Measurements from ENCODE around the gene CNTN5. TPM values are rescaled to one million over a fixed set of nuclear protein-coding genes. Genes with fewer than 3 reads are reported as not detected.

Gene CNTN5
- total RNA-seq, 2 experiments from 2014 or later, result not detected

DNA sequence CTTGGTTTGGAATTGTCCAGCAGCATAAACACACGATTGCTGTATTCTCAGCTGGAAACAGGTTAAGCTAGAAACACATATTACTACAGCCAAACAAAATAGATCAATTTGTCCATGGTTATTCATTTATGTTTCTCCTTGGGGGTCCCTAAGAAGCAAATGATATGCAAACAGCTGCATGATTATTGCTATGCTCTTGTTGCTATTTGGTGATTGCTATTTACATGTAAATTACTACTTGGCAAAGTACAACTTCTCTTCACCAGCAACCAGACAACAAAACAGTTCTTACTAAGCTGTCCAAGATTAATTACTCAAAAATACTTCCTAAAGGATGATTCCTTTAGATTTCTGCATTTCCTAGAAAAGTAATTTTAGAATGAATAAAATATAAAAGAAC, 1098.4 kb downstream of the CNTN5 start:
- H3K9me3 ChIP-seq (ENCODE audit: control insufficient read depth in 1 of 2, insufficient read depth in 1 of 2, low read length in 2 of 2), result no peaks in the 10 kb centered on the region
- no peaks in the 10 kb centered on the region for H3K36me3 ChIP-seq (ENCODE audit: insufficient read depth, low read length)
- H3K27me3 Mint-ChIP-seq, result no peaks in the 10 kb centered on the region
- ChIA-PET POLR2A (no interaction called here), CTCF (no interaction called here)
- H3K4me1 Mint-ChIP-seq (ENCODE audit: low read depth), result no peaks in the 10 kb centered on the region
- TF ChIP-seq, protein P1, sequence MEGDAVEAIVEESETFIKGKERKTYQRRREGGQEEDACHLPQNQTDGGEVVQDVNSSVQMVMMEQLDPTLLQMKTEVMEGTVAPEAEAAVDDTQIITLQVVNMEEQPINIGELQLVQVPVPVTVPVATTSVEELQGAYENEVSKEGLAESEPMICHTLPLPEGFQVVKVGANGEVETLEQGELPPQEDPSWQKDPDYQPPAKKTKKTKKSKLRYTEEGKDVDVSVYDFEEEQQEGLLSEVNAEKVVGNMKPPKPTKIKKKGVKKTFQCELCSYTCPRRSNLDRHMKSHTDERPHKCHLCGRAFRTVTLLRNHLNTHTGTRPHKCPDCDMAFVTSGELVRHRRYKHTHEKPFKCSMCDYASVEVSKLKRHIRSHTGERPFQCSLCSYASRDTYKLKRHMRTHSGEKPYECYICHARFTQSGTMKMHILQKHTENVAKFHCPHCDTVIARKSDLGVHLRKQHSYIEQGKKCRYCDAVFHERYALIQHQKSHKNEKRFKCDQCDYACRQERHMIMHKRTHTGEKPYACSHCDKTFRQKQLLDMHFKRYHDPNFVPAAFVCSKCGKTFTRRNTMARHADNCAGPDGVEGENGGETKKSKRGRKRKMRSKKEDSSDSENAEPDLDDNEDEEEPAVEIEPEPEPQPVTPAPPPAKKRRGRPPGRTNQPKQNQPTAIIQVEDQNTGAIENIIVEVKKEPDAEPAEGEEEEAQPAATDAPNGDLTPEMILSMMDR (IDR thresholded peaks at IDR 0.05), result no peak
- DNase-seq (no peak), ATAC-seq (ENCODE audit: poor library complexity) (no peak)
- no peak overlapping the region for H3K4me3 ChIP-seq (ENCODE audit: low read length)
- H3K27ac ChIP-seq (ENCODE audit: low read depth in 1 of 2, low read length in 2 of 2), result no peak overlapping the region
- no peaks in the 10 kb centered on the region for H3K27me3 ChIP-seq (ENCODE audit: control insufficient read depth in 1 of 2, insufficient read depth in 2 of 2, low read length in 2 of 2)
- intact Hi-C loops (cut with DNase I, micrococcal nuclease), result no loop called here
- no peaks in the 10 kb centered on the region for H3K36me3 Mint-ChIP-seq (ENCODE audit: low read depth)
- no peaks in the 10 kb centered on the region for H3K4me1 ChIP-seq (ENCODE audit: insufficient read depth, low read length)
- H3K4me3 Mint-ChIP-seq, result no peak overlapping the region
- H3K9me3 Mint-ChIP-seq, result peaks cover 6% of the 10 kb centered on the region
- H3K27ac Mint-ChIP-seq, result no peak overlapping the region

DNA sequence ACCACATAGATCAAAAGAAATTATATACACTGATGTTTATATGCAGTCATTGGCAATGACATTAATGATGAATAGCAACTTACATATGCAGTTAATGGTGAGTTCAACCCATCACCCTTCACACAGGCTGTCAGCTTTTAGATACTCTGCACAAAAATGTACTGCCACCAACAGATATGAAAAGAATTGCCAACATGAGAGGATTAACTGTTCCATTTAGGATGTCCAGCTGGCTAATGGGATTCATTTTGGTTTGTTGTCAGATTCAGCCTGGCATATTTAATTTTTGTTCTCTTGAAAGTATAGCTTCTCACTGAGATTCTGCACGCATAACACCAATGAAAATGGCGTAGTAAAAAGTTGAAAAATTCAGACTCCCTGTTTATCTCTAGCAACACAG, 1112.4 kb downstream of the CNTN5 start:
- CTCF ChIA-PET, result no interaction called here
- TF ChIP-seq, protein P1 (IDR thresholded peaks at IDR 0.05), result no peak
- H3K4me1 Mint-ChIP-seq (ENCODE audit: low read depth), result no peaks in the 10 kb centered on the region

DNA sequence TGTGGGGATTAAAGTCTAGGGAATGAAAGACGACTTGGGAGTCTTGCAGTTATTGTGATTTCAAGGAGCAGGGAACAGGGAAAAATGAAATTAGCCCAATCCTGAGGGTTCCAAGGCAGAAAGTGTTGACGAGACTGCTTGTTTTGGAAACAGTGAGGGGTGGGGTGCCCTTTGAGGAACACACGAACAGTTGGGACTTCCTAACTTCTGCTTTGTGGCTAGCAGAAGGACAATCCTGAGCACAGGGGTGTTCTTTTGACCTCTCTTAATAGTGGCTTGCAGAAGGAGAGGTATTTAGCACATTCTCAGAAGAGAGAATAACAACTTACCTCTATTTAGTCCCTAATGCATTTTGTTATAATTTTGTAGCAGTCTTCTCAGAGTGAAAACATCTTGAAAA, 1120.5 kb downstream of the CNTN5 start:
- POLR2A ChIA-PET, result no interaction called here
- Mint-ChIP-seq H3K4me3 (no peak overlapping the region), H3K36me3 (ENCODE audit: low read depth) (no peaks in the 10 kb centered on the region), H3K4me1 (ENCODE audit: low read depth) (no peaks in the 10 kb centered on the region), H3K27ac (no peak overlapping the region), H3K9me3 (peaks cover 2% of the 10 kb centered on the region), H3K27me3 (no peaks in the 10 kb centered on the region)
- Histone ChIP-seq H3K4me1 (ENCODE audit: insufficient read depth, low read length) (no peaks in the 10 kb centered on the region), H3K4me3 (ENCODE audit: low read length) (no peak overlapping the region), H3K27ac (ENCODE audit: low read depth in 1 of 2, low read length in 2 of 2) (no peak overlapping the region), H3K36me3 (ENCODE audit: insufficient read depth, low read length) (no peaks in the 10 kb centered on the region), H3K9me3 (ENCODE audit: control insufficient read depth in 1 of 2, insufficient read depth in 1 of 2, low read length in 2 of 2) (no peaks in the 10 kb centered on the region), H3K27me3 (ENCODE audit: control insufficient read depth in 1 of 2, insufficient read depth in 2 of 2, low read length in 2 of 2) (no peaks in the 10 kb centered on the region)
- TF ChIP-seq, protein P1 (IDR thresholded peaks at IDR 0.05), result no peak
- DNase-seq (no peak), ATAC-seq (ENCODE audit: poor library complexity) (no peak)
- CTCF ChIA-PET, result no interaction called here
- intact Hi-C loops (cut with DNase I, micrococcal nuclease), result no loop called here

More for the DNA sequence above, 1112.4 kb downstream of the CNTN5 start:
- Mint-ChIP-seq H3K4me3 (no peak overlapping the region), H3K27ac (no peak overlapping the region), H3K9me3 (peaks cover 4% of the 10 kb centered on the region), H3K27me3 (no peaks in the 10 kb centered on the region), H3K36me3 (ENCODE audit: low read depth) (no peaks in the 10 kb centered on the region)
- intact Hi-C loops (cut with DNase I, micrococcal nuclease), result no loop called here
- no peaks in the 10 kb centered on the region for H3K27me3 ChIP-seq (ENCODE audit: control insufficient read depth in 1 of 2, insufficient read depth in 2 of 2, low read length in 2 of 2)
- H3K27ac ChIP-seq (ENCODE audit: low read depth in 1 of 2, low read length in 2 of 2), result no peak overlapping the region
- no peak for ATAC-seq (ENCODE audit: poor library complexity)
- no peaks in the 10 kb centered on the region for H3K4me1 ChIP-seq (ENCODE audit: insufficient read depth, low read length)
- no peaks in the 10 kb centered on the region for H3K9me3 ChIP-seq (ENCODE audit: control insufficient read depth in 1 of 2, insufficient read depth in 1 of 2, low read length in 2 of 2)
- DNase-seq, result no peak
- POLR2A ChIA-PET, result no interaction called here
- no peaks in the 10 kb centered on the region for H3K36me3 ChIP-seq (ENCODE audit: insufficient read depth, low read length)
- H3K4me3 ChIP-seq (ENCODE audit: low read length), result no peak overlapping the region

All from CD4-positive, alpha-beta T cell (primary cell).